Stimulated activated CD4-positive, alpha-beta T cell treated with anti-CD3 and anti-CD28 coated beads, Interleukin-15, amount 100 ng/mL, for 48 hours (primary cell): ENCODE measurements around the gene MAP4K5.
"Not testable (repeated sequence)": the region's sequence is repeated elsewhere in the genome, so short reads cannot be mapped to it uniquely, and the experiment has no call there.

ENCODE experiments used
- DNase-seq, 2 donors: peaks; one replicate each; pipeline ENCODE4 v3.0.0-alpha.2; 2020; ENCODE audit warnings: low read depth in 2 of 2

Gene MAP4K5

DNA sequence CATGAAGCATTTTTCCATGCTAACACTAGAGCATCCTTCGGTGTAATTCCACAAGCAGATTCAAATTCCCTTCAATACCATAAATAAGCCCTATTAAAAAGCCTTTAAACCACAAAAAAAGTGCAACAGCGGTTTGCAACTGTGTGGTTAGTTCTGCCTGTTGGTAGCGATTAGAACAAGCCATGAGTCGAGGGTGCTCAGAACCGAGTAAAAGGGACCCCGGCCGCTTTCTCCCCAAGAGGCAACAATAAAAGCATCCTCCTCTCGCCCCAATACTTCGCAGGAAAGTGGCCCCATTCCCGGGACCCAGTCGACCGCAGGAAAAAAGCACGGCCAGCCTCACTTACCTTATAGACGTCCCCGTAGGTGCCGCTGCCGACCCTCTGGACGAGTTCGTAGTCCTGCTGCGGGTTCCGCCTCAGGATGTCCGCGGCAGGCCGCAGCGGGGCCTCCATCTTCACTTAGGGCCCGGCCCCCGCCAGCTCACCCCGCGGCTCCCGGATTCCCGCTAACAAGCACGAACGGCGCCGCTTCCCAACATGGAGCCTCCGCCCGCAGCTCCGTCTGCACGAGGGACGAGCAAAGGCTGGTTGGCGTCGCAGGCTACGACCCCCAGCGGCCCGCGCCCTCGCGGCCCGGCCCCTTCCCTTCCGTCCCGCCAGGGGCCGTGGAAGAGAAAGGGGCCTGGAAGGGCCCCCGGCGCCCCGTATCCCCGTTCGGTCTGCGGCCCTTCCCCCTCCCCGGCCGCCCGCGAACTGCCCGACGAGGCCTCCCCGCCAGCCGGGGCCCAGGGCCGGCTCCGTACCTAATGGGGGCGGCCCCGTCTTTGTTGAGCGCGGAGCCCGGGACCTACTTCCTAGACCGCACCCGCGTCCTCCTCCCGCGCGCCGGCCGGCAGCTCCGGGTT, 521 bp downstream of the MAP4K5 start:
- DNase-seq, result peak in 1 of 2 donors; percentile 4

DNA sequence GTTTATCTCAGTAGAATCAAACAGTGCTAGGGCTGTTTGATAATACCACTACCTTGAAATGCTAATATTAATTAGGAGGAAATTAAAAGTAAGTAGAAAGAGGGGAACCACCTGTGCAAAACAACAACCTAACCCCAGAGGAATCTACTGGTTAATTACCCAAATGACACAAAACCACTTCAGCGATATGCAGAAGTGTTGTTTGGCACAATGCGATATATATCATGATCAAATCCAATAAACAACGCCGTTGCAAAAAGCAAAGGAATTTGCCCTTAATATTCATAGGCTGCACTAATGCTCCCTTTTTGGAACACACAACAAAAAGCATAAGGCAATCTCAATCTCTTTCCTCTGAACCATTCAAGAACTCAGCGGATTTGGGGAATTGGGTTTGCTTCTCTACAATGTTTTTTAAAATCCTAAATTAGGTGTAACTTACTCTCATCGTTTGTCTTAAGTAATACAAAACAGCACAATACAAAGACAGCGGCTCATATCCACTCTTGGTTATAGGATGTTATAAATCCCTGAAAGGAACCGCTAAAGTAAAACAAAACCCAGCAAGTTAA, 1.5 kb downstream of the MAP4K5 start:
- DNase-seq, result no peak

DNA sequence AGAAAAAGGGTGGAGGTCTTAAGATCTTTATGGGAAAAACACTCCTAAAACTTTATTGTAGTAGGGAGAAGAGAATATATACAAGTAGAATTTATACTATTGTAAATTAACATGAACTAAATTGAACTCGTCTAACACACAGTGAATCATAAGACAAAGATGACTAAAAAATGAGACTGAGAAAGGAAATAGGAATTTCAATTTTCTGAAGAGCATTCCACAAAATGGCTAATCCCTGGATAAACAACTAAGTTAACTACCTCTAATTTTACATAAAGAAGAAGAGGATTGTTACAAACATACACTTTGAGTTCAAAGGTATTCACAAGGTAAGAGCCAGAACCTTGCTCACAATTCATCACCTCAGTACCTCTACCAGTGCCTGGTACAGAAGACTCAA, 2.0 kb downstream of the MAP4K5 start:
- no peak for DNase-seq

DNA sequence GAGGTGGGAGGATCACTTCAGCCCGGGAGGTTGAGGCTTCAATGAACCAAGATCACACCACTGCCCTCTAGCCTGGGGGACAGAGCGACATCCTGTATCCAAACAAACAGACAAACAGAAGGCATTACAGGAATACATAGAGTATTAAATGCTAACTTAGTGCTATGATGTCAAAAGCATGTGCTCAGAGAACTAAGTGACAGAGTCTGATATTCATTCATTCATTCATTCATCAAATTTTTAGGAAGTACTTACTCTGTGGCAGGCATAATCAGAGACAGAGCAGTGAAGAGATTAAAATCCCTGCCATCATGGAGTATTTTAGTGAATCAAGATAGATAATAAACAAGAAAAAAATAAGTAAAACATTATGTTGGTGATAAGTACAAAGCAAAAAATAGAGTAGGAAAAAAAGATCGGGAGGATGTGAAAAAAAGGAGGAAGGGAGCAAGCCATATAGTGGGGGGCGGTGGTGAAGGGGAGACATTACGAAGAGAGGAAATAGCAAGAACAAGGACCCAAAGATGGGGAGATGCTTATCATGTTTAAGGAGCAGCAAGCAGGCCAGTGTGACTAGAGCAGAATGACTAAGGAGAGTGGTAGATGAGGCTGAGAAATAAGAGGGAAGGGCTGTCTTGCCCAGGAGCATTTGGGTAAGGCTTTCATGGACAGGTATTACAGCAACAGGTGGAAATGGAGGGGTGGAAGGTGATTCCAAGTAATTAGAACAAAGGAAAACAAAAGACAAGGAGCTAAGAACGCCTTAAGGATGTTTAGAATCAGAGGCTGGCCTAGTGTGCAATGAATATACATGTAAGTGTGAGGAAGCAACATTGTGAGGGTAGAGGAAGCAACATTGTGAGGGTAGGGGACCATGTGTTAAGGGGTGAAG, 2.8 kb downstream of the MAP4K5 start:
- DNase-seq, result no peak

DNA sequence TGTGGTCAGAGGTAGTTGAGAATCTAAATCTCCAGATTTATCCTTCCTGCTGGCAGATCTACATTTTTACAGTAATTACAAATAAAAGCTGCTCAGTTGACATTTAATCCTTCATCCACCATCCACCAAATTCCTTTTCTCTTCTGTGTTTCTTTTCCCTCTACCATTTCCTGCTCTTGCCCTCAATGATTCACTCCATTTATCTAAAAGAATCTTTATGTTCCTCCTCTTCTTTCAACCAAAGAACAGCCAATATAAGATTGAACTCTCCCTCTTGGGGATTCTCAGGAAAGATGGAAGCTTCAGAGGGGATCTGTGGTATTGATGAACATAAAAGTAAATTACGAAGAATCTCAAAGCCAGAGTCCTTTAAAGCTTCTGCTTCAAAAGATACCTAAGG, 4.4 kb downstream of the MAP4K5 start:
- DNase-seq, result no peak

DNA sequence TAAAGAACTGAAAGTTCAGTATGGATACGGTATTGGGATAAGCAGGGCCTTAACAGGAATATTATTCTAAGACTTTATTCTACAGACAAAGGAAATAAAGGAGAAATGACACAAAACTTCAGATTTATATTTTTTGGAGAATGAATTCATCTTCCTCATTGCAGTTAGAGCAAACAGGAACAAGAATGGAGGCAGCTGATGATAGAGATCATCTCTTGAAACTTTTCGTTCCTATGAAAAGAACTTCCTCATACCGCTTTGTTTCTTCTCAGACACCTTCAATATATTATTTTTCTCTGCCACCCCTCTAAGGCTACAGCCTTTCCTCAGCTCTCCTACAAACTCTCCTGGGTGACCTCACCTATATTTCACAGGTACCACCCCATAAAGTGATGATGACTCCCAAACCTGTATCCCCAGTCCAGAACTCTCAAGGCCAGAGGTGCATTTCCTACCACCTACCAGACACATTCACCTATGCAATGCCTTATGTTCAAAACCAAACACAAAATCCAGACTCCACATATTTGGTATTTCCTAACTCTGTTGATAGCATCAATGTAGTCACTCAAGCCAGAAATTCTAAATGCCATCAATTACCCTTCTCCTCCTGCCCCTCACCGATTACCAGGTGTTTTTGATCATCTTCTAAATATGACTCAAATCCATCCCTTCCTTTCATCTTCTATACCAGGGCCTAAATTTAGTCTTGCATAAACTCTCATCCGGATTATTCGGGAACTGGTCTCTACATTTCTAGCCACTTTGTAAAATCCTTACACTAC, 7.4 kb downstream of the MAP4K5 start:
- DNase-seq, result no peak

DNA sequence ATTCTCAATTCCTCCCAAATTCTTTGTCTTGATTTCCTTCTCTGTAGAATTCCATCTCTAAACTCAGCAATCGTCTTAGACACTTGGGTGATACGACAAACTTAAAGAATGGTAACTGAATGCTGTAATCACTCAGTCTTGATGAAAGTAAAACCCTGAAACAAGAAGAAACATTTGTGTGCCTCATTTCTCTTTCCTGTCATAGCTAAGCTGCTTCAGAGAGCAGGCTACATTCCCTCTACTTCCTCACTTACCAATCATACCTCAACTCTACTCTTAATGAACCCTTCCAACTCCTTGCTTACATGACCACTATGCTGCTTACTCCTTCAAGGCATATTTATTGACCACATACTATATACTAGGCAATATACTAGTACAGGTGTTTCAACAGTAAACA, 8.3 kb downstream of the MAP4K5 start:
- DNase-seq, result no peak

DNA sequence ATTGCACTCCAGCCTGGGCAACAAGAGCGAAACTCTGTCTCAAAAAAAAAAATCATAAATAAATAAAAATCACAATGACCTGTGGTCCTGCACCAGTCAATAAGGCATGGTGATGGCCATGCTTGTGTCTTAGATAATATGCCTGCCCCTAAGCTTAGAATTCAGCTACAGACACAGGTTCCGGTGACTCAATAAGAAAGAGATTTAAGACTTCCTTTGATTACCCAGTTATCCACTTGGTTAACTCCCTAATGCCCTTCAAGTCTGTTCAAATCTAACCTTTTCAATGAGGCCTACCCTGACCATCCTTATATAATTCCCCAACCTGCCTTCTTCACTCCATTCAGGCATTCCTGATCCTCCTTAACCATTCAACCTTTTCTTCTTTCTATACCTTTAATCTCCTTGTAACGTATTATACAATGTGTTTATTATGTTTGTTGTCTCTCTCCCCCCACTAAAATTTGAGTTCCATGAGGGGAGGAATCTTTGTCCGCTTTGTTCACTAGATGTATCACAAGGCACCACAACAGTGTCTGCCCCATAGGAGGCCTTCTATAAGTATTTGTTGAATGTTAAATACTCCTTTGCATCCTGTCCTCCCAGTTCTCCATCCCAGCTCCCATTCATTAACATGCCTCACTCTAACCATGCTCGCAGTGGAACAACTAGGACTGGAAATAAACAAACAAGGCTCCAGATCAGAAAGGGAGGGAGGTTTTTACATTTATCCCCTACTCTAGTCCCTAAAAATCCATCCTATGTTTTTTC, 8.9 kb downstream of the MAP4K5 start:
- no peak for DNase-seq

DNA sequence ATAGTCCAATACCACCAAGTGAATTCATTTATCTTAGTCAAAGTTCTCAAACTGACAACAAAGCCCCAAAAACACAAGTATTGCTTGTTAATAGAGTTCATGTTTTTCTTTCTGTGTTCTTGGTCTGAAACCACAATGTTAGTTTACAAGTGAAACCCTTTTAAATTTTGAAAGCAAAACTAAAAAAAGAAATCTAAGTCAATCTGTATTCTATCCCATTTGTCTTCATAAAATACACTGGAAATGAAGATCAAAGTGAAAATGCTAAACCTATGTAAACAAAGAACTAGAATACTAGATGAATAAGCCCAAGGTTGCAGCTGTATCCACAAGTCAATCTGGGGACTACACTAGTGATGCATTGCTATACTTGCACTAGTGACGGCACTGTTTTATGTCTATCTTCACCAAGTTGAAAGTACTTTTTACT, 10.4 kb downstream of the MAP4K5 start:
- DNase-seq, result no peak

DNA sequence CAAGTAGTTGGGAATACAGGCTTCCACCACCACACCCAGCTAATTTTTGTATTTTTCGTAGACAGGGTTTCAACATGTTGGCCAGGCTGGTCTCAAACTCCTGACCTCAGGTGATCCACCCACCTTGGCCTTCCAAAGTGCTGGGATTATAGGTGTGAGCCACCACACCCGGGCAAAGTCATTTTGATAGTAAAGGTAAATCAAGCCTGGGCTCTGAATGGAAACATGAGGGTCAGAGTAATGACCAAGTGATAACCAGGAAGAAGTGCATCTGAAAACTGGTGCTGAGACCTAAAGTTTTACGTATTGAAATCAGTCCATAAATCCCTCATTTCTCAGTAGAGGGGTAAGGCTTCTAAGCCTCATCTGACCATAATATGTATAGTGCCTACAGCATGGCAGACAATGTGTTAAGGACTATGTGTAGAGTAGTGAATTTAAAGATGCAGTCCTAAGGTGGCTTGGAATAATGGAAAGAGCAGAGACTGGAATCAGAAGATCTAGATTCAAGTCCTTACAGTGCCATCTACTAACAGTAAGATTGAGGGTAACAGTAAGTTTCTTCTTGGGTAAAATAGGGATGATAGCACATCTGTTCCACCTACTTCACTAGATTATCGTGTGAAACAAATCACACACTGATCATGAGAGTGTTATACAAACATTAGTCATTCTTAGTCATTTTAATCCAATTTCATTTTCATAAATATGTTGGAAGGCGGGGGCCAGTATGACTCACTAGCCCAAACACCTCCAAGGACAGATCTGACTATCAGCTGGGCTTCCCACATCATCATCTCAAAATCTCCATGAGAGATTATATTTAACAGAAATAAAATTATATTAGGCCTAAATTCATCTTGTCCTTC, 11.2 kb downstream of the MAP4K5 start:
- peak; percentile 52 to 66 for DNase-seq

DNA sequence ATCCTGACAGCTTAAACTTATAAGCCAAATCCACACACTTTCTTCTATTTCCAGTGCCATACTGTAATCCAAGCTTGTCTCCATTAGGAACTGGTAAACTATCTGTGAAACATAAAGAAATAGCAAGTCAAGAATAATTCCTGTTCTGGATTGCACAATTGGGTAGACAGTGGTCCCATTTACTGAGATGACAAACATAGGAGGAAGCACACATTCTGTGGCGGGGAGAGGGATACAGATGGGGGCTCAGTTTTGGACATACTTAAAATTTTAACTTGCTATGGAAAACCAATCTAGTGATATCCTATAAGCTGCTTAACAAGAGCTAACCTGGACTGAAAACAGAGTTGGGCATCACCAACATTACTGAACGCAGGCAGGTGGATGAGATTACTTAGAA, 16.3 kb downstream of the MAP4K5 start:
- DNase-seq, result no peak

DNA sequence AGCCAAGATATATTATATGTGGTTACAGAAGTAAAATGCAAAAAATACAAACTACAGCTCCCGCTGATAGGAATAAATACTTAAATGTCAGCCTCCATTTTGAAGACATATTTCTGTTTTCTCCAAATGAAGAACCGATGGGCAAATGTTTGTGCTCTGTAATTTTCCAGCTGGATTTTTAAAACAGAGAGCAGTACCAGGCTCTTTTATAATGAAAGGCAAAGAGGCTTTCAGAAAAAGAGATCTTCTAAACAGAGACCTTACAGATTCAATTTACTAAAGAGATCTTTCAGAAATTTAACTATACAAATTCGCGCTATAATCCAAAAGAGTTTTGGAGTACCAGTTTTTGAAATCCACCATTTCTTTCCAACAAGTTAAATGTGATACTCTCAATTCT, 19.9 kb downstream of the MAP4K5 start:
- DNase-seq, result no peak

DNA sequence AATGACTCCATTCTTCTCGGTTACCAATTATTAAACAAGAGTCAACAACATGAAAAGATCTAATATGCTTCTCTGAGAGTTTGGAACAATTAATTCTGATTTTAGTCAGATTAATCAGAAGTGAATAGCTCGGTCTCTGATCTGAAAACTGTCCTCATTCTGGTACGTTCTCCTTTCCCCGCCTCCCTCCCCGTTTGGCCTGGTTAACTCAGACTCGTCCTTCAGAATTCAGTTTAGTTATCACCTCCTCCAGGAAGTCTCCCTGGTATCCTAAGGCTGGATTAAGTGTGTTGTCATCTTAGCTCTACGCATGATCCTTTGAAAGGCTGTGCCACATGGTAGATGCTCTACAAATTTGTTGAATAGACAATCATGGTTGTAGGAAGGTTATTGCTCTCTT, 22.2 kb downstream of the MAP4K5 start:
- no peak for DNase-seq

DNA sequence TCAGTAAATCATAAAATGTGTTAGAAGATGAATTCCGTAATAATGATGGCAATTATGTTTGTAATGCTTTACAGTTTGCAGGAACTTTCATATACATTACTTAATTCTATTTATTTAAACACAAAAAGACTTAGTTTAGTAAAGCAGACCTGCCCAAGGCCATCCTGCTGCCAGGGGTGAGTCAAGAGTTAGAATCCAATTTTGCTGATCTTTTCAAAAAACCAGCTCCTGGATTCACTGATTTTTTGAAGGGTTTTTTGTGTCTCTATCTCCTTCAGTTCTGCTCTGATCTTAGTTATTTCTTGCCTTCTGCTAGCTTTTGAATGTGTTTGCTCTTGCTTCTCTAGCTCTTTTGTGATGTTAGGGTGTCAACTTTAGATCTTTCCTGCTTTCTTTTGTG, 25.3 kb downstream of the MAP4K5 start:
- DNase-seq, result not testable (repeated sequence)

DNA sequence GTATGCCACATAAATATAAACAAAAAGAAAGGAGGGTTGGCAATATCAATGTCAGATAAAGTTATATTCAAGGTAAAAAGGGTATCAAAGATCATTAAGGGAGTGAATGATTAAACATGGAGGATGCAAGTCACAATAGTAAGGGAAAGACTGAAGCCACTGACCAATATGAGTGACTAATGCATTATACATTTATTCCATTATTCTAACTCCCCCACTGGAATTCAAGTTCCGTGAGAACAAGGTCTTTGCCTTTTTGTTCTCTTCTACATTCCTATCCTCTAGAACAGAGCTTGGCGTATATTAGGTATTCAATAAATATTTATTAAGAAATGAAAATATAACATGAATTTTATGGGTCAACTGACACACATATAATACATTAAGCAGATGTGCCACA, 30.7 kb downstream of the MAP4K5 start:
- no peak for DNase-seq

DNA sequence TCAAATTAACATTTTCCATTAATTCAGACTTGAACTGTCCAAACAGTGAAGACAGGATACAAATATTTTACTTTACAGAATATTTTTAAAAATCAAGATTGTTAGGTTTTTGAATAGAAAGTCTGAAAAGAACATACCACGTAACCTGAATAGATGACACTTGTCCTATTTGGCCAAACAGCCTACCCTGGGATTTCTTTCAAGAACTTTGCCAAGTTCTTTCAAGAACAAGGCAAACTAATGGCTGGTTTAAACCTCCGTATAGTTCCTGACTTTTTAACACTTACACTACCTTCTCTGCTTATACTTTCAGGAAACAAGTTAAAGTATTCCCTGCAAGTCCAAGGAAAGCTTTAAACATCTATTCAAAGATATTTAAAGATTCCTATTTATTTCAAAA, 35.0 kb downstream of the MAP4K5 start:
- DNase-seq, result no peak

DNA sequence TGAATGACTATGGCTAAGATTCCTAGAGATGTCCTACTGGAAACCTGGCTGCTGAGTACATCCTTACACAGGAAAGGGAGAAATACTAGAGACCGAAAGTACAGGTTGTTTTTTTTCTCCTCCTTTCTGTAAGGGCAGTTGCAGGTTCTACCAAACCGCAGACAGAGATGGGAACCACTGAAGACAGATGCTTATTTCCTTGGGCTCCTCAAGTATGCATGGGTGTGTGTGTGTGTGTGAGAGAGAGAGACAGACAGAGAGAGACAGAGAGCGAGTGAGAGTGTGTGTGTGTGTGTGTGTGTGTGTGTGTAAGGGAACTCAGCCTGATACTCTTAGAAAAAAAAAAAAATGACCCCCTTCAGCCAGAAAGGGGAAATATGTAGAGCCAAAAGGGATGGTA, 42.5 kb downstream of the MAP4K5 start:
- DNase-seq, result no peak

DNA sequence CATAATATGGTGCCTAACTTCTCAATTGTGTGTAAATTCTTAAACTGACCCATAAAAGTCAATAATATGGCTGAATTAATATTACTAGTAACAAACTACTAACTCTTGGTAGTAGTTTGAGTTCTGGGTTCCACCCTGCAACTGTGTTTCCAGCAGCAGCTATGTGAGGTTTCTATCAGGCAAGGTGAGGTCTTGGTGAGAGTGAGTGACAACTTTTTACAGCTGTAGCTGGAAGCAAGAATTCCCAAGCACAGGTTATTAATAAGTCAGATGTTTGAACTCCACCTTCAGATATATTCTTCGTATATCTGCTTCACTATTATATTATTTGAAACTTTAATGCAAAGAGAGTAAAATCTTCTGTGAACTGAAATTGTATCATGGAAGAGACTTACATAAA, 43.8 kb downstream of the MAP4K5 start:
- DNase-seq, result no peak

DNA sequence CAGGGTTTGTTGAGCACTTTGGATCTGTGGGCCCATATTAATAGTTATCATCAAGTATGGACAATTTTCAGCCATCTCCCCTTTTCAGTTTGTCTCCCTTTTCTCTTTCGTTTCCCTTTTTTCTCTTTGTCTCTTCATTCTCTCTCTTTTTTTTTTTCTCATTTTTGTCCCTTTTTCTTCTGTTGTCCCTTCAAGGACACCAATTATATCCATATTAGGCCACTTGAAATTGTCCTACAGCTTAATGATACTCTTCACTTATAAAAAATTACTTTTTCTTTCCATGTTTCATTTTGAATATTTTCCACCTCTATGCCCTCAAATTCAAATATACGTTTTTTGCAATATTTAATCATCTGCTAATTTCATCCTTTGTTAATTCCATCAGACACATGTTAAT, 53.3 kb downstream of the MAP4K5 start:
- DNase-seq, result no peak

DNA sequence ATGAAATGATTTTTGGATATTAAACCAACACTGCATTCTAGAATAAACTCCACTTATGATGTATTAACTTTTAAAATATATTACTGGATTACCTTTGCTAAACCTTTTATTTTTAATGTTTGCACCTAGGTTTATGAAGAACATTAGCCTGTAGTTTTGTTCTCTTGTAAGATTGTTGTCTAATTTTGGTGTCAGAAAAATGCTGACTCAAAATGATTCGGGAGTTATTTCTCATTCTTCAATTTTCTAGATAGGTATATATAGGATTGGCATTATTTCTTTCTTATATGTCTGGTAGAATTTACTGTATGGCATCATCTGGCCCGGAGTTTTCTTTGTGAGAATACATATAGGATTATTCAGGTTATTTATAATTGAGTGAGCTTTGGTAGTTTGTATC, 54.6 kb downstream of the MAP4K5 start:
- DNase-seq, result no peak
